ENCODE data around the gene CDCA3.
"Not testable (repeated sequence)": the region's sequence is repeated elsewhere in the genome, so short reads cannot be mapped to it uniquely, and the experiment has no call there.

The CDCA3 gene

GRCh38 chr12:6851153-6851920 lies at the start of gene CDCA3:
Gene CDCA3, minus strand, starts transcription at chr12:6851286. Its CDS starts 334 bp downstream, at chr12:6850952.
- DNase-seq: peak; percentile 97

- peak; percentile 94 for DNase-seq
Observed at GRCh38 chr12:6899837-6900519, 48.9 kb upstream of the CDCA3 start.

GRCh38 chr12:6899427-6899826 lies 48.3 kb upstream of the CDCA3 start:
- DNase-seq: no peak

GRCh38 chr12:6896846-6897435 lies 45.9 kb upstream of the CDCA3 start:
- DNase-seq: no peak

- no peak for DNase-seq
Observed at GRCh38 chr12:6894321-6894720, 43.2 kb upstream of the CDCA3 start.

- DNase-seq: not testable (repeated sequence)
Observed at GRCh38 chr12:6892683-6893082, 41.6 kb upstream of the CDCA3 start.

GRCh38 chr12:6891646-6892001 lies 40.5 kb upstream of the CDCA3 start:
- DNase-seq: no peak

- peak; percentile 88 for DNase-seq
Observed at GRCh38 chr12:6890789-6891645, 39.9 kb upstream of the CDCA3 start.

- DNase-seq: not testable (repeated sequence)
Observed at GRCh38 chr12:6889775-6890573, 38.9 kb upstream of the CDCA3 start.

GRCh38 chr12:6888794-6889193 lies 37.7 kb upstream of the CDCA3 start:
- not testable (repeated sequence) for DNase-seq

GRCh38 chr12:6888360-6888759 lies 37.3 kb upstream of the CDCA3 start:
- no peak for DNase-seq

GRCh38 chr12:6887460-6887859 lies 36.4 kb upstream of the CDCA3 start:
- no peak for DNase-seq

GRCh38 chr12:6886206-6886999 lies 35.3 kb upstream of the CDCA3 start:
- not testable (repeated sequence) for DNase-seq

GRCh38 chr12:6884539-6884938 lies 33.5 kb upstream of the CDCA3 start:
- no peak for DNase-seq

GRCh38 chr12:6883683-6884082 lies 32.6 kb upstream of the CDCA3 start:
- DNase-seq: no peak

- DNase-seq: no peak
Observed at GRCh38 chr12:6883252-6883651, 32.2 kb upstream of the CDCA3 start.

- not testable (repeated sequence) for DNase-seq
Observed at GRCh38 chr12:6879824-6880223, 28.7 kb upstream of the CDCA3 start.

GRCh38 chr12:6874015-6874368 lies 22.9 kb upstream of the CDCA3 start:
- DNase-seq: not testable (repeated sequence)

- DNase-seq: peak; percentile 69
Observed at GRCh38 chr12:6873094-6874014, 22.3 kb upstream of the CDCA3 start, which contains the start of gene SPSB2. Gene SPSB2, minus strand, starts transcription at chr12:6873303. Its CDS starts 402 bp downstream, at chr12:6872901.
